ENCODE results near the gene BUD23.

Gene BUD23

DNA sequence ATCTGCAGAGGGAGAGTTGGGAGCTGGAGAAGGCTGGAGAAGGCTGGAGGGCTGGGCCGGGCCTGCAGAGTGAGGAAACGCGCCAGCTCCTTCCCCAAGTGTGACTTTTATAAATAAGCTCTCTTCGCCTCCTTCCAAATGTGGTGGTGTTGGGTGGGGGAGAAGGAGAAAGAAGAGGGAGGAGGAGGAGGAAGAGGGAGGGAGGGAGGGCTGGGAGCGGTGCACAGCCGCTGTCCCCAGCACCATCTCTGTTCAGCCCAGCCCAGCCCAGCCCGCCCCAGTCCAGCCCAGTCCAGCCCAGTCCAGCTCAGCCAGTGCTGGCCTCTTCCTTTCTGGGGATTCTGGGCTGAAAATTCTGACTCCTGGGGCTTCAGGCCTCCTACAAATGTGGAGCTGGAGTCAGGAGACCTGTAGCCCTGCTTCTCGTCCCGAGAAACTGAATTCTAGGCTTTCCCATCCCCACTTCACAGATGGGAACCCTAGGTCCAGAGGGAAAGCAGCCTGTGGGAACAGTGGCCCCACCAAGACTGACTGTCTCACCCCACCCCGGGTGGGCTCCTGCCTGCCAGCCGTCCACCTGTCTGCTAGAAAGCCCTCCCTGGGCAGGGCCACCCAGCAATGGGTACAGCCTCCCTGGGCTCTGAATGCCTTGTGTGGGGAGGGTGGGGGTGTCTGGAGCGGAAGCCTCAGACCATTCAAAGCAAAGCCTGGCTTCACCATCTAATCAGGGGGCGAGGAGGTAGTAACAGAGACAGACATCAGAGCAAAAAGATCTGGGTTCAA is 33.8 kb downstream of the BUD23 start:
- H3K27ac ChIP-seq: no peak overlapping the region
- TF ChIP-seq, protein P1, sequence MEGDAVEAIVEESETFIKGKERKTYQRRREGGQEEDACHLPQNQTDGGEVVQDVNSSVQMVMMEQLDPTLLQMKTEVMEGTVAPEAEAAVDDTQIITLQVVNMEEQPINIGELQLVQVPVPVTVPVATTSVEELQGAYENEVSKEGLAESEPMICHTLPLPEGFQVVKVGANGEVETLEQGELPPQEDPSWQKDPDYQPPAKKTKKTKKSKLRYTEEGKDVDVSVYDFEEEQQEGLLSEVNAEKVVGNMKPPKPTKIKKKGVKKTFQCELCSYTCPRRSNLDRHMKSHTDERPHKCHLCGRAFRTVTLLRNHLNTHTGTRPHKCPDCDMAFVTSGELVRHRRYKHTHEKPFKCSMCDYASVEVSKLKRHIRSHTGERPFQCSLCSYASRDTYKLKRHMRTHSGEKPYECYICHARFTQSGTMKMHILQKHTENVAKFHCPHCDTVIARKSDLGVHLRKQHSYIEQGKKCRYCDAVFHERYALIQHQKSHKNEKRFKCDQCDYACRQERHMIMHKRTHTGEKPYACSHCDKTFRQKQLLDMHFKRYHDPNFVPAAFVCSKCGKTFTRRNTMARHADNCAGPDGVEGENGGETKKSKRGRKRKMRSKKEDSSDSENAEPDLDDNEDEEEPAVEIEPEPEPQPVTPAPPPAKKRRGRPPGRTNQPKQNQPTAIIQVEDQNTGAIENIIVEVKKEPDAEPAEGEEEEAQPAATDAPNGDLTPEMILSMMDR (conservative IDR thresholded peaks at IDR 0.05): no peak

DNA sequence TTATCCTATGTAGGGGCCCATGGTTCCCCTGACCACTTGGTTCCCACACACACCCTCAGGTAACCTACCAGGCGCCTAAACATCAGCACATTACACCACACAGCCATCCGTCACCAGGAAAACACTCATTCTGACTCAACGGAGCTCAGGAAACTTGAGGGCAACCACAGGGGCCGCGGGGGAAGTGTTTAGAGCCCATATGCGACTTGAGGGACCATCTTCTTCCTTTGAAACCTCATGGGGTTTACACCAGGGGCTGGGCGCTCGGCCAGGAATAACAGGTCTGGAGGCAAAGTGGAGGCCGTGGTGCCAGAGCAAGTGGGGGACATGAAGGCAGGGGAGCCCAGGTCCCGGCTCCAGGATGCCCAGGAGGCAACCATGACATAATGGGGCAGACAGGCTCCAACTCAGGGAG is 34.6 kb downstream of the BUD23 start:
- TF ChIP-seq, protein P1 (conservative IDR thresholded peaks at IDR 0.05): no peak
- H3K27ac ChIP-seq: no peak overlapping the region

DNA sequence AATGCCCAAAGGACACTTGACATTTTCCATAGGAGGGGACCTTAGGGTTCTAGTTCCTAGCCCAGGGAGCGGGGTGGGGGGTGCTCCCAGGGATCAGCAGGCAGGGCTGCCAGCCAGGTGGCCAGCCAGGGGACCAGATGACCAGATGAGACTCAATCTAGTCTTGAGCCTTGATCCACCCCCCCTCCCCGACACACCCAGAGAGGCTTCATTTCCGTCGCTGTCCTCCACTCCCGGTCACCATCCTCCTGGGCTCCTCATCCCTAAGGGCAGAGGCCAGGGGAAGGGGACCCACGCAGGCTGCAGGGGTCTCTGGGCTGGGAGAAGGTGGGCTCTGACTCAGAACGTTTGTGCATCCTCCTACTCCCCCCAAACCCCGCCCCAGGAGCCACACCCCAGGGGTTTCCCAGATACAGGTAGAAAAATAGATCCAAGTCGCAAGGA is 35.1 kb downstream of the BUD23 start:
- TF ChIP-seq, protein P1 (conservative IDR thresholded peaks at IDR 0.05): no peak
- H3K27ac ChIP-seq: peak overlapping the region; percentile 81; the same call in 1 of the 2 replicates

DNA sequence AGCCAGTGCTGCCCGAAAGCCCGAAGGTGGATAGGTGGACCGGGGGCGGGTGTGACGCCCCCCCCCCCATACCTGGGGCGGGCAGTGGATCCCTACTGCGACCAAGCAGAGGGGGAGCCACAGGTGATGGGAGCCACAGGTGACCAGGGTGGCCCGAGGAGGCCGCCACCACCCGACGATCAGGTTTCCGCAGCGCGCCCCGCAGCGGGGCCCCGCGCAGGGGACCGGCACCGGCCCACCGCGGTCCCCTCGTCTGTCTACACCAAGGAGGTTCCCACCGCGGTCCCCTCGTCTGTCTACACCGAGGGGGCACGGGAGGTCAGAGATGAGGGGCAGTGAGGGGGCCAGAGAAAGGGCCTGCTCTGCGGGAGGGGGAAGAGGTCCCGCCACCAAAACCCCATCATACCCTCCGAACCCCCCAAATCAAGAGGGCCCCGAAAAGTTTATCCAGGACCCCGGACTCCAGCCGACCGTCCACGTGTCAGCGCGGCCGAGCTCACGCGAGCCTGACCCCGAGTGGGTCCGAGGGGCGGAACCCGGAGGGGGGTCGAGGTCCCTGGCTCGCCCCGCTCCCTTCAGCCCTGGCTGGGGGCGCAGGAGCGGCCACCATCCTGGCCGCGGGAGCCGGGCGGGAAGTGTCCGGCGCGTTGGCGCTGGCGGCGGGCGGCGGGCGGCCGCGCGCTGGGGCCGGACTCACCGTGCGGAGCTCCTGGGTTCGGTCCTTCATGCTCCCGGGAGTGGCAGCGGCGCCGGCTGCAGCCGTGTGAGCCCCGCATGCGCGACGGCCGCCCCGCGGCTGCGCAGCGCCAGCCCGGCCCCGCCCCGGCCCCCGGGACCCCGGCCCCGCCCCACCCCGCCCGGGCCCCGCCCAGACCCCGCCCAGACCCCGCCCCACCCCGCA is 35.8 kb downstream of the BUD23 start, which contains the start of gene STX1A:
Gene STX1A, minus strand, starts transcription at position 765 of the 901 bp plus-strand sequence. Its CDS starts 38 bp downstream, at position 727.
- TF ChIP-seq, protein P1 (conservative IDR thresholded peaks at IDR 0.05): no peak
- peak within 1 kb of the TSS; percentile 81; the same call in 1 of the 2 replicates for H3K27ac ChIP-seq

DNA sequence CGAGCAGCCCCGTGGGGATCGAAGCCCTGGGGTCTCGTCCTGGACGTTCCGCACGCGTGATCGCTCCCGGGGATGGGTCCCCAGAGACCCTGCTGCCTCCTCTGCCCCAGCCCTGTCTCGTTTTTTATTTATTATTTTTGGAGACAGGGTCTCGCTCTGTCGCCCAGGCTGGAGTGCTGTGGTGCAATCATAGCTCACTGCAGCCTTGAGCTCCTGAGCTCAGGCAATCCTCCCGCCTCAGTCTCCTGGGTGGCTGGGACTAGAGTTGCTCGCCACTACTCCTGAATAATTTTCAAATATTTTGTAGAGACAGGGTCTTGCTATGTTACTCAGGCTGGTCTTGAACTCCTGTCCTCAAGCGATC is 36.4 kb downstream of the BUD23 start:
- peak overlapping the region; percentile 81; the same call in 1 of the 2 replicates for H3K27ac ChIP-seq
- TF ChIP-seq, protein P1 (conservative IDR thresholded peaks at IDR 0.05): no peak

DNA sequence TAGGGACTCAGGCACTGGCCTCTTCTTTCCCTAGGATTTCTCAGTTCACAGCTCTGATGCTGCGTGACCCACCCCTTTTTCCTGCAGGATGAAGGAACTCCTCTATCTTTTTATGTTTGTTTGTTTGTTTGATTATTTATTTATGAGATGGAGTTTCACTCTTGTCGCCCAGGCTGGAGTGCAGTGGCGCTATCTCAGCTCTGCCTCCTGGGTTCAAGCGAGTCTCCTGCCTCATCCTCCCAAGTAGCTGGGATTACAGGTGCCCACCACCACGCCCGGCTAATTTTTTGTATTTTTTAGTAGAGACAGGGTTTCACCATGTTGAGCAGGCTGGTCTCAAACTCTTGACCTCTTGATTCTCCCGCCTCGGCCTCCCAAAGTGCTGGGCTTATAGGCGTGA is 37.0 kb downstream of the BUD23 start:
- peak overlapping the region; percentile 73 for H3K27ac ChIP-seq

DNA sequence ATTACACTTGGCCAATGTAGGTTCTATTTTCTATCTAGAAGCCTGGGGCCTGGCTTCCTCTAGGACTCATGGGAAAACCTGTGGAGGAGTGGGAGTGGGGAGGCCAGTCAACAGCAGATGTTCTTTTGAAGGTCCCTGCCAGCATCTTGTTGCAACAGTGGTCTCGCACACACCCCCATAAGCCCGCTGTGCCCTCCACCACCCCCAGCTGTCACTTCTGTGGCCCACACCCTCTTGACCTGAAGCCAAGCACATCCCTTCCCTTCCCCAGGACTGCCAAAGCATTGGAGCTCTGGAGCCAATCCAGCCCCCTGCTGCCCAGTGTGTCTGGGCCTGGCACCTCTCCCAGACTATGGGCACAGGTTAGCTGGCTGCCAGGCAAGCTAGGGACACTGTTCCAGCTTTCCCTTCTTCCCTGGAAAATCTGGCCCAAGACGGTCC is 38.0 kb downstream of the BUD23 start:
- peak overlapping the region; percentile 73 for H3K27ac ChIP-seq
- TF ChIP-seq, protein P1 (conservative IDR thresholded peaks at IDR 0.05): no peak

DNA sequence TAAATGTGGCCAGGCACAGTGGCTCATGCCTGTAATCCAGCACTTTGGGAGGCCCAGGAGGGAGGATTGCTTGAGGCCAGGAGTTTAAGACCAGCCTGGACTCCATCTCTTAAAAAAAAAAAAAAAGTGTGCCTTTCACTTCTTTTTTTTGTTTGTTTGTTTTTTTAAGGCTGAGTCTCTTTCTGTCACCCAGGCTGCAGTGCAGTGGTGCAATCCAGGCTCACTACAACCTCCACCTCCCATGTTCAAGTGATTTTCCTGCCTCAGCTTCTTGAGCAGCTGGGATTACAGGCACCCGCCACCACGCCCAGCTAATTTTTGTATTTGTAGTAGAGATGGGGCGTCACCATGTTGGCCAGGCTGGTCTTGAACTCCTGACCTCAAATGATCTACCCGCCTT is 38.8 kb downstream of the BUD23 start:
- H3K27ac ChIP-seq: peak overlapping the region; percentile 73

All from VCaP (cell line).